CD4-positive, alpha-beta T cell treated with Interleukin-6 for 4 hours (primary cell): ENCODE measurements around the gene NHSL1.

ENCODE experiments used
- DNase-seq: peaks from one replicate; pipeline ENCODE4 v3.0.0-alpha.2; 2020; ENCODE audit warnings: mixed read lengths

The NHSL1 gene

GRCh38 chr6:138421608-138422007, 77.7 kb downstream of the NHSL1 start:
- no peak for DNase-seq

DNA sequence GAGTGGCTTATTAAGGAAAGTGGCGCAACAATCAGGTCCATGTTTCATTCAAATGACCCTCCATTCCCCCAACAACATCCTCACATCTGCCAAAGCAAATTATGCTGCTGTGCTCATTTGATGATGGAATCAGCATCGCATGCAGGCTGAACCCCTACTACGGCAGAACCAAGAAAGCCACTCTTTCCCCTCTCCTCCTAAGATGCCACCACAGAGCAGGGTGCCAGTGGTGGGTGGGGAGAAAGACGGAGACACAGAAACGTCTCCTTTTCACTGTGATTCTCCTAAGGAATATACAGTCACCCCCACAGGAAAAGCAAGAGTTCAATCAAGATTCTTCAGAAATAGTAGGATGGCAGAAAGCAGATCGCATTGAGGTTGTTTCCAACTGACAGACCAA, 78.2 kb downstream of the NHSL1 start:
- no peak for DNase-seq

GRCh38 chr6:138420356-138420755, 78.9 kb downstream of the NHSL1 start:
- no peak for DNase-seq

DNA sequence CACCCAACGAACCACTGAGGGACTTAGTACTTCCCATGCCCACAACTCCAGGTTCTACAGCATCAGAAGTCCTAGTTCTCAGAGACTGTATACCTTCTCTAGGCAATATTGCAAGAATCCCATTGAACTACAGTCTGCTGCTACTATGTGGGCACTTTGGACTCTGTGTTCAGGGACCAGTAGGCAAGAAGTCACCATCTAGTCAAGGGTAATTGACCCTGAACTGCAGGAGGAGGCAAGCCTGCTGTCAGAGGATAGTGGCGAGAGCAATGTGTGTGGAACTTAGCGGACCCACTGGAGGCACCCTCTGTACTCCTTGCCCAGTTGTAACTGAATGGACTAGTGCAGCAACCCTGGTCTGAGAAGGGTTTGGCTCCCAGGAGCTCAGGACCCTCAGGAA, 79.5 kb downstream of the NHSL1 start:
- DNase-seq: no peak

- DNase-seq: no peak
Observed at GRCh38 chr6:138418118-138418742, 81.1 kb downstream of the NHSL1 start.

GRCh38 chr6:138417493-138418117, 81.7 kb downstream of the NHSL1 start:
- DNase-seq: no peak

- DNase-seq: no peak
Observed at GRCh38 chr6:138416206-138416605, 83.1 kb downstream of the NHSL1 start.

GRCh38 chr6:138415125-138415524, 84.2 kb downstream of the NHSL1 start:
- no peak for DNase-seq

DNA sequence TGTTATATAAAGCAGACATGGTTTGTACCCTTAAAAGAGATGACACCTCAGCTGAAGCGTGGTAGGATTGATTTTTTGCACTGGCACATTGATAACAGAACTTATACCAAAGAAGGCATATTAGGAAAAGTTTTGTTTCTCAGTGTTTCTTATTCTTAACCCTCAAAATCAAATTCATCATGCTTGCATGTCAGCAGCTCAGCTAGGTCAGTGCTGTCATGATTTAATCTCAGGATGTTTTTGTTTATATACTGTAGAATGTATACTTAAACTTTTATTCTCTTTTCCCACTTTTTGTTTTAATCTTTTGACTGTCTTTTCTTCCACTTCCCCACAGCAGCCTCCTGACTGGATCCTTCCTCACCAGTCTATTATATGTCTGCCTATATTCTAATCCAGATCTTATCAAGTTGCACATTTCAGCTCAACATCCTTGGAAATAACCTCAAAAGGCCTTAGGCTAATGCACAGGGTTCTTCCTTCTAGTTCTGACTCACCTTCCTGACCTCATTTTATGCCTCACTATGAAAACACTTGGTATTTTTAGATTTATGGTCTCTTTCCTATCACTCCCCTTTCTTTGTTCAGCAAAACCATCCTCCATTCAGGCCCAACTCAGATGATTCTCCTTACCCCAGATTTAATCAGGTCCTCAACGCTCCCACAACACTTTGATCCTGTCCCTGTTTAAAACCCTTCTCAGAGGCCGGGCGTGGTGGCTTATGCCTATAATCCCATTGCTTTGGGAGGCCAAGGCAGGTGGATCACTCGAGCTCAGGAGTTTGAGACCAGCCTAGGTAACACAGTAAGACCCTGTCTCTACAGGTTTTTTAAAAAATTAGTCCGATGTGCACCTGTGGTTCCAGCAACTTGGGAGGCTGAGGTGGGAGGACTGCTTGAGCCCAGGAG, 88.1 kb downstream of the NHSL1 start:
- no peak for DNase-seq

DNA sequence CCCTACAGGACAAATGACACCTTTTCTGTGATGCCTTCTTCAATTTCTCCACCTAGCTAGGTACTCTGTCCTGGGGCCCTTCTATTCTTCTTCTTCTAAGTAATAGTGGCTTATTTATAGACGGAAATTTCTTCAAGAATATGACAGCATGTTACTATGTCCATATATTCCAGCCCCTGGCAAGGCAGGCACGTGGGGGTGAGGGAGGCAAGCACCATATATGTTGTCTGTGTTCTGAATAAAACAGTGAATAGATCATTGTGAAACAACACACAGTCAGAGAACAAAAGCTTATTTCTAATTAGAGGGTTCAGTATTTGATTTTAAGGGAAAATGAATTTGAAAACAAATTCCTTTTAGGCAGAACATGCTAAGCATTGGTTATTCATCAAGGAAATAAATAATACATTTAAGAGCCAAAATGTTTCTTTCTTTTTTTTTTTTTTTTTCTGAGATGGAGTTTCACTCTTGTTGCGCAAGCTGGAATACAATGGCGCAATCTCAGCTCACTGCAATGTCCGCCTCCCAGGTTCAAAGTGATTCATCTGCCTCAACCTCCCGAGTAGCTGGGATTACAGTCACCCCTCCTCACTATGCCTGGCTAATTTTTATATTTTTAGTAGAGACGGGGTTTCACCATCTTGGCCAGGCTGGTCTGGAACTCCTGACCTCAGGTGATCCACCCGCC, 89.1 kb downstream of the NHSL1 start:
- no peak for DNase-seq

DNA sequence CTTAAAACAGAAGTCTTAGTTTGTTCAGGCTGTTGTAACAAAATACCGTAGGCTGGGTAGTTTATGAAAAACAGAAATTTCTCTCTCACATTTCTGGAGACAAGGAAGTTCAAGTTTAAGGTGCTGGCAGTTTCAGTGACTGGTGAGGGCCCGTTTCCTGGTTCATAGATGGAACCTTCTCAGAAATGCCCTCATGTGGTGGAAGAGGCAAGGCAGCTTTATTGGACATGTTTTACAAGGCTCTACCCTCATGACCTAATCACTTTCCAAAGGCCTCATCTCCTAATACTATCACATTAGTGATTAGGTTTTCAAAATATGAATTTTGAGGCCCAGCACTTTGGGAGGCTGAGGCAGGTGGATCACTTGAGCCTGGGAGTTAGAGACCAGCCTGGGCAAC, 92.9 kb downstream of the NHSL1 start:
- no peak for DNase-seq

DNA sequence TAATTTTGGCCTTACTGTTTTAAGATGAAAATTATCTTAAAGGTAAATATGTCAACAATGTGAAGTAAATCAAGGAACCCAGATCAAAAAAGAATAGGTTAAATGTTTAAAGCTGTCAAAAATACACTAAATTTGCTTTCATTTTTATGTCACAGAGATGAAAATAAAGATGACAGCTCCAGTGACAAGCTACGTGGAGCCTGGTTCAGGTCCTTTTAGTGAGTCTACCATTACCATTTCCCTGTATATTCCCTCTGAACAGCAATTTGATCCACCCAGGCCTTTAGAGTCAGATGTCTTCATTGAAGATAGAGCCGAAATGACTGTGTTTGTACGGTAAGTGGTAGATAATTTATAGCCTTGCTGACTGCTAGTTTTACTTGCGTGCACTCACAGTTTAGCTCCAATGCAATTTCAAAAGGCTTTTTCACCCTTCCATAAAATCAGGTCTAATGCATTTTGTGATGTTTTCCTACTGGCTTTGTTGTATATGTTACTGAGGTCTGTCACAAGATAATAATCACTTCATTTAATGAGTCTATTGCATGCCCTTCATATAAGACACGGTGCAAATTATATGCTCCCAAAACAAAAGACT, 93.4 kb downstream of the NHSL1 start:
- no peak for DNase-seq

DNA sequence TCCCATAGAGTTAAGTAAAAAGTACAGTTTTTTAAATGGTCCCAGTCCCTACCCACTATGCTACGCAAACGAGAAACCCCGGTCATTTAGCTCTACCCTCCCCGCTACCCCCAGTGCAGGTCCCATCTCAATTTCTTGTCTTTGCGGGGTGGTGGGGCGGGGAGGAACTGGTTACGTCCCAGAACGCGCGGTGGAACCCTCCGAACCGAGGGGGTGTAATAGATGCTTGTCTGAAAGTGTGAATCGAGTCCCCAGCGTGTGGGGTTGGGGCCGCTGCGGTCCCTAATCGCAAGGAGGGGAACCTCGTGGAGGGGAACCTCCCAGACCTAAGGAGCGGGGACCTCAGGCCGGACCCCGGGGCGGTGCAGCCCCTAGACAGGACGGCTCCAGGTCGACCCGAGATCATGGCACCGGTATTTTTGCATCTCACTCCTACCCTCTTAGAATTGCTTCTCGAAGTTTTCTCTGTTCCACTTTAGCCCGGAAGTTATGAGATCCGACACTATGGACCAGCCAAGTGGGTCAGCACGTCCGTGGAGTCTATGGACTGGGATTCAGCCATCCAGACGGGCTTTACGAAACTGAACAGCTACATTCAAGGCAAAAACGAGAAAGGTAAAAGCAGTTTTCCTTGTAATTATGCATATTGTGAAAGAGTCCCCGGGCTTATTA, 94.5 kb downstream of the NHSL1 start:
- peak; percentile 47 for DNase-seq

DNA sequence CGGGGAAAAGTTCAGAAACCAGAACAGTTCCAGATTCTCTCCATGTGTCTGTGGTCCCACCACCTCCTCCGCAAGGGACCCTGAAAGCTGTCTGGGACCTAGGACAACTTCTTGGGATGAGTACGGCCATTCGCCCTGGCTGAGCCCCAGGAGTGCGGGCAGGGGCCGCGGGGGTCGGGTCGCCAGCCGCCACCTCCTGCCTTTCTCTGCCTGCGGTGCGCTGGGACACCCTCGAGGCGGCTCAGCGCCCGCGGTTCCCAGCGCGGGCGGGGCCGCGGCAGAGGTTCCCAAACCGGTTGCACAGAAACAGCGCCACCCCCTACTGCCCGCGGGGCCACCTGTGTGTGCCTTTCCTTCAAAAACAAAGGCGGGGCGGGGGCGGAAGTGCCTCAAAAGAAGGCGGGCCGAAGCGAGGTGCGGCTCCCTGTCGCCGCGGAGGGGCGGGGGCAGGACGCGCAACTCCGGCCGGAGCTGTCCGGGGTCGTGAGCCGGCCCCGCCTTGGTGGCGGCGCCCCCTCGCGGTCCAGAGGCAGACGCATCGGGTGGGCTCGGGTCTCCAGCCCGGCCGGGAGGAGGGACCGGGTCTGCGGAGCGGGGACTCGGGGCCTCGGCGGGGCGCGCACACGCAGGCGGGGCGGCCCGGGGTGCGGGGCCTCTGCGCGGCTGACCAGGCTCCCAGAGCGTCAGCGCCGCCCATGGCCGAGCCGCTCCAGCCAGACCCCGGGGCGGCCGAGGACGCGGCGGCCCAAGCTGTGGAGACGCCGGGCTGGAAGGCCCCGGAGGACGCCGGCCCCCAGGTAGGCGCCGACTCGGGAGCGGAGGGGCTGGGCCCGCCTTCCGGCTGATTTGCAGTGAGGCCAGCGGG, 95.3 kb downstream of the NHSL1 start, which contains the start of gene HEBP2:
Gene HEBP2 (plus strand): TSS at position 423 of the 865 bp plus-strand sequence. CDS start 273 bp downstream, at position 696.
- DNase-seq: peak; percentile 96

DNA sequence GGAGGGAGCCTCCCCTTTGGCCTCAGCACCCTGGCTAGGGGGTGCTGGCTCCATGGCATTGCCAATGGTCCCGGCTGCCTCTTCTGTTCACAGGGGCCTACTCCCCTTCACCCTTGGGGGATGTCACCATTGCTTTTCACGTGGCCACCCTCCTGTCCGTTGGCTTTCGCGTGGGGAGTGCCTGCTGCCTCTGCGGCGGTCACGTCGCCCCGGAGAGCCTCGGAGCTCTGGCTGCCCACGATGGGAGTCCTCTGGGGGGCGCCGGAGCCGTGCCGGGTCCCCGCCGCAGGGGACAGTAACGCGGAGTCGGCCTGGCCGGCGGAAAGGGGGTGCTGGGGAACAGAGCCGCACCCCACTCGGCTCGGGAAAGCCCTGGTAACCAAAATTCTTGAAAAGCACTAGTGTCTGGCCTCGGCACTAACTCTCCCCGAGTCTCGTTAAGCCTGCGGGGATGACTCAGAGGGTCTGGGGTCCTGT, 95.9 kb downstream of the NHSL1 start:
- DNase-seq: peak; percentile 48

DNA sequence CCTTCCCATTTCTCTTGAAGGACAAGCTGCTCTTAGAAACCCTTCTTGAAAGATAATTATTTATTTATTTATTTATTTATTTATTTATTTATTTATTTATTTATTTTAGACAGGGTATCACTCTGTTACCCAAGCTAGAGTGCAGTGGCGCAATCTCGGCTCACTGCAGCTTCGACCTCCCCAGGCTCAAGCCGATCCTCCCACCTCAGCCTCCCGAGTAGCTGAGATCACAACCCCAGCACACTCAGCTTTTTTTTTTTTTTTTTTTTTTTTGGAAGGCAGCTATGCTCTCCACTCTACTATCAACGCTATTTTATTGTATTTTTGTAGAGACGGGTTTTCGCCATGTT, 96.5 kb downstream of the NHSL1 start:
- DNase-seq: no peak

DNA sequence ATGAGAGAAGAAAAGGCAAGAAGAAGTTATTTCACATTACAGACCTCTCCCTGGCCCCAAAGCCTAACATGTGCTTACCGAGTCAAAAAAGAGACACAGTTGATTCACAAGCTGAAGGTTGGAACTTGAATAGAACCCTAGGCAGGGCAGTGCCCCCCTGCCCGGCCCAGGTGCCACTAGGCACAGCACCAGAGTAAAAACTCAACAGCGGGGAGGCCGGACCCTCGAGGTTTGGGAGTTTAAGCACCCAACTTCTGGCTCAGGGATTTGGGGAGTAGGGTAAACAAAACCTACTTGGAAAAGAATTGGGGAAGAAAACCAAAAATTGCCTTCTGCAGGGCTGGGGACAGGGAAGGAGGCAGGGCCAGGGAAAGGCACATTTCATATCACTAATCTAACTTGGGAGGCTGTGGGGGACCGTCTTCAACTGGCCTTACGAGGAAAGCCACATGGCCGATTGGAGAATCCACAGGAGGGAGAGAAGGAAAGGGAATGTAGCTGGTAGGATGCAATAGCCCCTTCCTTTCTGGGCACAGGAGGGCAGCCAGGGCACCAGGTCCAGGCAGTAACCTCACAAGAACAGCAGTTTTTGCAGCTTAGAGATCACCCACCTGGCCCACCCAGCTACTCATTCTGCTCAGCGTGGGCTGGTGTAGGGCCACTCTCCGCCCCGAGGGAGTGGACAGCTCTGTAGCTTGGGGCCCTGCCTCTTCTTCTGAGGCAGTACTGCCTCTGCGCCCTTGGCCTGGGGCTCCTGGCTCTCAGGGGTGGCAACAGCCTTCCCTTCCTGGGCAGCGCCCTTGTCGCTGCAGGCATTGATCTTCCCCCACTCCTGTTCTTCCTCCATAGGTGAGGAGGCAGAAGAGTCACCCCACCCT, 97.1 kb downstream of the NHSL1 start:
- DNase-seq: no peak

DNA sequence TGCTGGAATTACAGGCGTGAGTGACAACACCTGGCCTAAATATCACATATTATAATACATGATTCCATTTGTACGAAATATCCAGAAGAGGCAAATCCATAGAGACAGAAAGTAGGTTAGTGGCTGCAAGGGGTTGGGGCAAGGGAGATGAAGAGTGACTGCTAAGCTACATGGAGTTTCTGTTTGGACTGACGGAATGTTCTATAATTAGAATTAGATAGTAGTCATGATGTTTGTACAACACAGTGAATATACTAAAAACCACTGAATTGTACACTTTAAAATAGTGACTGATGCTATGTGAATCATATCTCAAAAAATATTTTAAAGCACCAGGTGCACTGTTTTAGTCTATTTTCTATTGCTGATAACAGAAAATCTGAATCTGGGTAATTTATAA, 99.0 kb downstream of the NHSL1 start:
- DNase-seq: no peak

DNA sequence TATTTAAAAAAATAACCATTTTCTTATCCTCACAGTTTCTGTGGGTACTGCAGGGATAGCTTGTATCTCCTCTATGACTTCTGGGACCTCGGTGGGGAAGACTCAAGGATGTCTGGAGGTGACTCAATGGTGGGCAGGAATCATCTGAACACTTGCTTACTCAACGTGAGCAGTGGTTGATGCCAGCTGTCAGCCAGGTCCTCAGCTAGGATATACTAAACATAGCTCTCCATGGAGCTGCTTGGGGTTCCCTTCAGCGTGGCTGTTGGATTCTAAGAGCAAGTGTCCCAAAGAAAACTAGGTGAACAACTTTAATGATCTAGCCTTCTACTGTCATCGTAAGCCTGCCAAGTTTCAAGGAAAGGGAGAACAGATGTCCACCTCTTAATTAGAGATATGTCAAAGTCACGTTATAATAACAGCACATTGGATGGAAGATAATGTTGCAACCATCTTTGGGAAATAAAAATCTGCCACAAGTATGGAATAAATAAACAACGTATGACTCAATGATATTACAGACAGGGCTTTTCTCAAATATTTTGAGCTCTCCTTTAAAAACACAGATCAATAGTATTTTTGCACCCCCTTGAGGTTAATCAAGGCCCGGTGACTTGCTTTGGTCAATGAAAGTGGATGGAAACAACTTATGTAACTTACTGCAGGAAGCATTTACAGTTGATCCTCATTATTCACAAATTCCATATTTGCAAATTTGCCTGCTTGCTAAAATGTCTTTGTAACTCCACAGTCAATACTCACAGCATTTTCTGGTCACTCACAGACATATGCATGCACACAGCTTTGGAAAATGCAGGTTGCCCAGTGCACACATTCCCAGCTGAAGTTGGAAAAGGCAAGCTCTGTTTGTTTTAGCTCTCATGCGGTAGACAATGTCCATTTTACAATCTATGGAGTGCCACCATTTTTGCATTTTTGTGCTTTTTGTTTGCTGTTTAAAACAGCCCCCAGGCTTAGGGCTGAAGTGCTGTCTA, 101.9 kb downstream of the NHSL1 start:
- no peak for DNase-seq
